GM18507 (cell line): ENCODE results near the gene SCT.

ENCODE experiments used
- DNase-seq: peaks from one replicate; pipeline ENCODE4 v3.0.0; 2011; ENCODE audit warnings: low read depth; ENCODE audit not compliant: insufficient read length; ENCODE audit errors: extremely low spot score
- FAIRE-seq: peaks from 2 replicates; lab custom pipeline; 2011; peaks lifted over from hg19 to GRCh38; lab: Jason Lieb, UNC

The SCT gene

GRCh38 chr11:595400-595799 lies 31.6 kb downstream of the SCT start:
- FAIRE-seq, result no peak
- DNase-seq, result no peak

DNA sequence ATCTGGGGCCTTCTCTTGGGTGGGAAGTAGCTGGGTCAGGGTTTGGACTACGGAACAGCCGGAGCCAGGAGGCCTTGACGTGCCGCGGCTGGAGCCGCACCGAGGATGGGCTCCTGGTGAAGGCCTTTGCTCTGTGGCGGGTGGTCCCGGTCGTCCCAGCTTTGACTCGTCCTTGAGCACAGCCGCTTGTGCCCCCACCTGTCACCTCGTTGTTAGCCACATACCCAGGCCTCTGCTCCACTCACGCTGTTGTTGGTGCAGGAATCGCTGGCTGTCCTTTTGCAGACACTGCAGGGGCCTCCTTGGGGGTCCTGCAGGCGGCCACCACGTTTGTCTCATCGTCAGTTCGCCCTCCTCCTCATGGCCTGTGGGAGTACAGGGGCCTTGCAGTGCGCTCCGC lies 33.6 kb downstream of the SCT start:
- DNase-seq (no peak), FAIRE-seq (no peak)

- no peak for DNase-seq
- FAIRE-seq, result no peak
Measured at GRCh38 chr11:592918-593317, 34.1 kb downstream of the SCT start.

- DNase-seq (no peak), FAIRE-seq (no peak)
Measured at GRCh38 chr11:592501-592900, 34.5 kb downstream of the SCT start.

DNA sequence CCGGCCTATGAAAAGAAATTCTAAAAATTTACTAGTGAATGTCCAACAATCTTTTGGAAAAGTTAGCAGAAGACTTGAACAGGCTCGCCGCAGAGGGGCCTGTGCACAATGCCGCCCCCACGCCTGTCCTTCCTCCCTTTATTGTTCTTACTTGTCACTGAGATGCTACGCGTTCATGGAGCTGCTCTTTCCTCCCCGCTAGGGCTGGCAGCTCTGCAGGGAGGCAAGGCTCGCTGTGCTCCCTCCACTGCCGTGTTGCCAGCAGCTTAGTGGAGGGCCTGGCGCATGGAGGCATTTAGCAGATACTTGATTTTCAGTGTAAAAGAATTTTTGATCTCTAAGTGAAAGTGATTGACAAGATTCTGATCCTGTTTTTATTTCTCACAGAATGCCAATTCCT lies 36.0 kb downstream of the SCT start:
- no peak for FAIRE-seq

GRCh38 chr11:589798-590197 lies 37.2 kb downstream of the SCT start:
- no peak for FAIRE-seq
- no peak for DNase-seq

More for the DNA sequence above, 36.0 kb downstream of the SCT start:
- DNase-seq, result no peak

DNA sequence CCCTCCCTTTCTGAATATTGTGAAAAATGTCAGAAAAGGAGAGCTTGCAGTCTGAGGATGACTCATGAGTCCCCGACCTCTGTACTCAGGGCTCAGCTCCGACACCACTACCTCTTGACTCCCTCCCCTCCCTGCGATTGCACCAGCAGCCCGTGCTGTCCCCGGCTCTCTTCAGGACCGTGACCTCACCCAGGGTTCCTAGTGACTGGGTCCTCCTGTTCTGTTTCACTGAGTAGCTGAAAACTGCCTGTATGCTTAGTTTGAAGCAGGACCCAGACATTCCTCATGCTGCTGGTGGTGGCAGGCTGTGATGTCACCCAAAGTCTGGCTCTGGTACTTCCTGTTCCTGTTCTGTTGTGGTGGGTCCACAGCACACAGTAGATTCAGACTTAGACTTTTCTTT lies 39.0 kb downstream of the SCT start:
- FAIRE-seq, result no peak
- DNase-seq, result no peak

DNA sequence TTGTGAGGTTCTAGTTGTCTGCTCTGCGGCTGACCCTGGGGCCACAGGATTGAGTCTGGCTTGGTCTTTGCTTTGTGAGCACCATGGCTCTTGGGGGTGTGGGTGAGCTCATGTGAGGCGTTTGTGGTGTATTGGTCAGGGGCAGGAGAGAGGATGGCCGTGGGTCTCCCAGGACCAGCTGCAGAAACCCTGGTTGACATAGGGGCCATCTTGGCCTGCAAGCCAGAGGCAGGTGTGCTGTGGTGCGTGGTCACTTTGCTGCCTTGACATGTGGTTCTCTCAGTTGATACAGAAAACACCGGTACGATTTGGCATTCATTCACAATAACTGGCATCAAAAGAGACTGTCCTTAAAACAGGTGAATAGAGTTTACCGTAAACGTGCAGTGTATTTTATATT lies 39.4 kb downstream of the SCT start:
- FAIRE-seq, result no peak

DNA sequence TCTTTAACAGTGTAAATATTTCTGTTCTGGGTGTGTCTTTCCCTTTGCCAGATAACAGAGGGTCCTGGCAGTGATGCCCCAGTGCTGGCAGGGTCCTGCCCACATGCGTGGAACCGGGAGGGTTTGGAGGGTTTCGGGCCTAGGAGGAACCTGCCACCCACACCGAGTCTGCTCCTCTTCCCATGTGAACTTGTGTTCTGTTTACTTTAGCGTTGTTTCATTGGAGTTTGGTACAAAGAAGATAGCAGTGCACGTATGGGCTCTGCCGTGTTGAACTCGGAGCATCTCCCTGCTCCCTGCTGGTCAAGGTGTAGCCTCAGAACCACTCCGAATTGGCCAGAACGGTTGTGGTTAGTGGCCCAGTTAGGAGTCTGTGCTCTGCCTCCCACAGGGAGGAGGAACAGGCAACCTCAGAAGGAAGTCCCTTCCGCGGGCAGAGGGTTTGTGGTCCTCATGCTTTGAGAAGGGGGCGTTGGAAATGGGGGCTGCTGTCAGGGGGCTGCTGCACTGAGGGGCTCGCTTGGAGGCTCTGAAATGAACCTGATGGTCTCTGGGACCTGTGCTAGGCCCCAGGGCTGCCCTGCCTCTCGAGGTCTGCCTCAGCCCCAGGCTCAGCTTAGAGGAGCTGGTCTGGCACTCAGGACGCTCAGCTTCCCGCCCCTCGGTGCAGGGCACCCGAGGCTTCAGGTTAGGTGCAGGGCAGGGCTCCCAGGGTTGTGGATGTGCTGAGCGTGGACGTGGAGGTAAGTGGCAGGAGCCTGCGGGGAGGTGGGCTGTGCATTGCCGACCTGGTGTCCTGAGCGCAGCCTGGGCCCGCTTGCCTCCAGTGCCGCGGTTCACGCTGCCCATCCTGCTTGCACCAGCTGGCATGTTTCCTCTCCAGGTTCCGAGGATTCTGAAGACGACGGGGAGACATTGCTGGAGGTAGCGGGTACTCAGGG lies 40.3 kb downstream of the SCT start:
- FAIRE-seq (no peak), DNase-seq (no peak)

More for the DNA sequence above, 39.4 kb downstream of the SCT start:
- no peak for DNase-seq

- DNase-seq (no peak), FAIRE-seq (no peak)
Measured at GRCh38 chr11:584287-584686, 42.7 kb downstream of the SCT start.

DNA sequence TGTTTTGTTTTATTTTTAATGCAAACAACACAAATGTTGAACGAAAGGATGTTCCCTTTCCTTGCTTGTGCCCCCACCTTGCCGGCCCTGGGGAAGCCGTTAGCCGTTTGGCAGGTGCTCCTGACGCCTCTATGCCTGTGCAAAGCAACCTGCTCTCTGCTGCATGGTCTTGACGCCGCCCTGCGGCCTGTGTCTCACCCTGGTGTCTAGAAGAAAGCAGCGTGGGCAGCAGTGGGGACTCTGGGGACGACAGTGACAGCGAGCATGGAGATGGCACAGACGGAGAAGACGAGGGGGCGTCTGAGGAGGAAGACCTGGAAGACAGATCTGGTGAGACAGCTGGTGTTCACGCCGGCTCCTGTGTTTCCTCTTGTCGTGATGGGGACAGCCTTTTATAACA lies 45.2 kb downstream of the SCT start:
- no peak for DNase-seq
- no peak for FAIRE-seq

GRCh38 chr11:581342-581741 lies 45.6 kb downstream of the SCT start:
- FAIRE-seq, result no peak
- DNase-seq, result no peak

DNA sequence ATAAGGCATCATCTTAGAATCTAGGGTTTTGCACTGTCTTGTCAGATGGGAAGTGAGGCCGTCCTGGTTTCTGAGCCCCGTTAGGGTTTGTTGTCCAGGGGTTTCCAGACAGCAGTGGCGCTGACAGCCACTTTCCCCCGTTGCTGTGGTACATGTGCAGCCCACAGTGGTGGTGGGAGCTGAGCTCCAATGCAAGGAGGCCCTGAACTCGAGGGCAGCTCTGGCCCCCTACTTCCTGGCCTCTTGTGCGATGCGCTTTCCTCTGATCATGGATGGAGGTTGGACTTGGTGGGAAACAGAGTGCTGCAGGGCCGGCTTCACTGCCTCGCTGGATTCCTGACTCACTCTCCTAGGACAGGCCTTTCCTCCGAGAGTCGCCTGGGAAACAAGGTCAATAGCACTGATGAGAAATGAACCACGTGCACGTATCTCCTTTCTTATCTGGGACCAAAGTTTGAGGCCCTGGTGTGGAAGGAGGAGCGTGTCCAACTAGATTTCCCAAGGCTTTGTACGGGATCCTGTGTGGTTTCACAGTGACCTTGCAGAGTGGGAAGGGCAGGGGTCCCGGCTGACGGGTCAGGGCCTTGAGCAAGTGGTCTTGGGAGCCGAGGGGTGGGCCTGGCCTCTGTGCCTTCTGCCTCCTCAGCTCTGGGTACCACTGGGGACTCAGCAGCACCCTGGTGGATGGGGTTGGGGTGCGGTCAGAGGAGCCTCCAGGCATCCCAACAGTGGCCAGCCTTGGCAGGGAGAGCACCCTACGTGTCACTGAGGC lies 47.0 kb downstream of the SCT start:
- no peak for FAIRE-seq
- DNase-seq, result no peak

DNA sequence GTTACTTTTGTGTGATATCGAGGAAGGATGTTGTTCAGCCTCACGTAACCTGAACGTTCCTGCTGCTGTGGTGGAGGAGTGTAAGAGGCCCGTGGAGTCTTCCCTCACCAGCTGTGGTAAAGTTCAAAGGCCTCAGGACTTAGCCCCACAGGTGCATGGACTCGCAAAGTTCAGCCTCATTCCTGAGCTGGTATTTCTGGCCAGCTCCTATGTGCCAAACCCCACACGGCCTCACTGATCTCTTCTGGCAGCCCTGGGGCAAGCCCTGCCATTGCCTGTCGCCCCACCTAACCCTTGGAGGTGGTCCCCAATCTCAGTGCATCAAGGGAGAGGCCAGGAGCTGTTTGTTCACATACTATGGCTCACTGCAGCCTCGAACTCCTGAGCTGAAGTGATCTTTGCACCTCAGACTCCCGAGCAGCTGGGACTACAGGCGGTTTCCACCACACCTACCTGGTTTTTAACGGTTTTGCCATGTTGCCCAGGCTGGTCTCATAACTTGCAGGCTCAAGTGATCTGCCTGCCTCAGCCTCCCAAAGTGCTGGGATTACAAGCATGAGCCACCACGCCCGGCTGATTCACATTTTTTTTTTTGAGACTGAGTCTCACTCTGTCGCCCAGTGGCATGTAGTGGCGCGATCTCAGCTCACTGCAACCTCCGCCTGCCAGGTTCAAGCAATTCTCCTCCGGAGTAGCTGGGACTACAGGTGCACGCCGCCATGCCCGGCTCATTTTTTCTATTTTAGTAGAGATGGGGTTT lies 48.5 kb downstream of the SCT start:
- DNase-seq, result no peak
- FAIRE-seq, result no peak

- no peak for DNase-seq
Measured at GRCh38 chr11:577611-577894, 49.4 kb downstream of the SCT start.

DNA sequence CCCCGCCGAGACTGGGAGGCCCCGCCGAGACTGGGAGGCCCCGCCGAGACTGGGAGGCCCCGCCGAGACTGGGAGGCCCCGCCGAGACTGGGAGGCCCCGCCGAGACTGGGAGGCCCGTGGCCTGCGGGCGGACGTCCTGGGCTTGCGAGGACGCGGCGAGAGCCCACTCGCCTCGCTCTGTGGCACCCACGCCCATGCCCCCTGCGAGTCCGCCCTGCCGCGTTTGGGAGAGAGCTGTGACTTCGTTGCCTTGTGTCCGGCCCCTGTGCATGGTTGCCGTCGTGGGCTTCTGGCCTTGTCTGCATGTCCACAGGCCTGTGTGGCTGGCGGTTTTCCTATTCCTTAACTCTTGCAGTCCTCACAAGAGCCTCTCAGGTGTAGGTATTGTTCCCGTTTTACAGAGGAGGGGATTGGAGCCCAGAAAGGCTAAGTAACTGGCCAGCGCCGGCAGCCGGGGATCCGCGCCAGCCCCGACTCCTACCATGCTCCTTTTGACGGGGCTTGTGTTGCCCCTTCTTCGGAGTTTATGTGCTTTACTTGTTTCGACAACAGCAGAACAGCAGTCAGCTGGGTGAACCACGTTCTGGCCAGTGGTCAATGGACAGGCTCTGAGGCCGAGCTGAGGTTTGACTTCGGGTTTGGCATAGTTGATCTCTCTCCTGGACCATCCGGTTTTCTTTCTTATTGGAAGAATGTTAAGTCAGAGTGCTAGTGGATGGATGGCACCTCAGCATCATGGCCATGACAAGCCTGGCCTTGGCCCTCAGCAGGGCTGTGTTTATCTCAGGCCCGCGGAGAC lies 50.0 kb downstream of the SCT start:
- DNase-seq (no peak), FAIRE-seq (no peak)

More at GRCh38 chr11:577611-577894, 49.4 kb downstream of the SCT start:
- FAIRE-seq, result no peak
